Mesenchymal stem cell (in vitro differentiated cells and primary cell): ENCODE data around the gene GCNT2.

ENCODE experiments used
- DNase-seq: peaks from one replicate; pipeline ENCODE4 v3.0.0-alpha.2; 2013
- H2AFZ ChIP-seq: one replicate; pipeline ENCODE4 v1.6.1; 2013; ENCODE audit warnings: low read depth, mild to moderate bottlenecking, control low read depth, inconsistent platforms, low read length, moderate library complexity
- H2AK5ac ChIP-seq: 2 replicates; pipeline ENCODE4 v1.6.1; 2013; ENCODE audit warnings: low read length, moderate library complexity, mild to moderate bottlenecking, inconsistent platforms; ENCODE audit not compliant: severe bottlenecking
- H2BK120ac ChIP-seq: one replicate; pipeline ENCODE4 v1.6.1; 2013; ENCODE audit warnings: low read depth, mild to moderate bottlenecking, inconsistent platforms, low read length, moderate library complexity
- H2BK12ac ChIP-seq, 2 experiments: one replicate each; pipeline ENCODE4 v1.6.1; 2013; ENCODE audit warnings: inconsistent platforms in 2 of 2, low read length in 2 of 2, mild to moderate bottlenecking in 2 of 2, moderate library complexity in 2 of 2, control low read depth in 1 of 2
- H2BK15ac ChIP-seq: one replicate; pipeline ENCODE4 v1.6.1; 2013; ENCODE audit warnings: mild to moderate bottlenecking, low read depth, inconsistent platforms; ENCODE audit not compliant: poor library complexity, severe bottlenecking
- H2BK5ac ChIP-seq: 2 replicates; pipeline ENCODE4 v1.6.1; 2013; ENCODE audit warnings: low read depth, mild to moderate bottlenecking, low read length, control low read depth, inconsistent platforms; ENCODE audit not compliant: poor library complexity, severe bottlenecking
- H3K14ac ChIP-seq, 2 experiments: one replicate each; pipeline ENCODE4 v1.6.1; 2013; ENCODE audit warnings: inconsistent platforms in 2 of 2, low read length in 2 of 2, control low read depth in 1 of 2, mild to moderate bottlenecking in 1 of 2, moderate library complexity in 1 of 2
- H3K18ac ChIP-seq, 2 experiments: one replicate each; pipeline ENCODE4 v1.6.1; 2013; ENCODE audit warnings: inconsistent platforms in 2 of 2, low read length in 2 of 2, control low read depth in 1 of 2, low read depth in 1 of 2, mild to moderate bottlenecking in 1 of 2
- H3K23ac ChIP-seq, 2 experiments: one replicate each; pipeline ENCODE4 v1.6.1; 2013; ENCODE audit warnings: inconsistent platforms in 2 of 2, low read length in 2 of 2, mild to moderate bottlenecking in 2 of 2, moderate library complexity in 2 of 2, control low read depth in 1 of 2
- H3K27ac ChIP-seq: 2 replicates; pipeline ENCODE4 v1.5.1; 2013; ENCODE audit warnings: mild to moderate bottlenecking, moderate library complexity, low read length, control low read depth, inconsistent platforms; ENCODE audit not compliant: poor library complexity, severe bottlenecking
- H3K27me3 ChIP-seq, 2 experiments: 2 replicates each; pipeline versions ENCODE4 v1.6.1 to v1.7.0; 2013; ENCODE audit warnings: low read length in 2 of 2, mild to moderate bottlenecking in 2 of 2, moderate library complexity in 2 of 2, control low read depth in 1 of 2, inconsistent platforms in 1 of 2; ENCODE audit not compliant: control insufficient read depth in 1 of 2, insufficient read depth in 1 of 2
- H3K36me3 ChIP-seq, 2 experiments: 2 replicates each; pipeline versions ENCODE4 v1.6.1 to v1.7.0; 2013; ENCODE audit warnings: low read length in 2 of 2, control low read depth in 1 of 2, inconsistent platforms in 1 of 2, low read depth in 1 of 2, mild to moderate bottlenecking in 1 of 2; ENCODE audit not compliant: insufficient read depth in 2 of 2, control insufficient read depth in 1 of 2
- H3K4ac ChIP-seq, 2 experiments: one replicate each; pipeline ENCODE4 v1.6.1; 2013; ENCODE audit warnings: inconsistent platforms in 2 of 2, low read length in 2 of 2, mild to moderate bottlenecking in 2 of 2, moderate library complexity in 2 of 2, control low read depth in 1 of 2, low read depth in 1 of 2
- H3K4me1 ChIP-seq: 2 replicates; pipeline ENCODE4 v1.6.1; 2013; ENCODE audit warnings: low read depth, low read length, control low read depth; ENCODE audit not compliant: control insufficient read depth, insufficient read depth
- H3K4me2 ChIP-seq: 2 replicates; pipeline ENCODE4 v1.6.1; 2013; ENCODE audit warnings: low read length, mild to moderate bottlenecking, inconsistent platforms; ENCODE audit not compliant: poor library complexity, severe bottlenecking
- H3K4me3 ChIP-seq, 2 experiments: 2 replicates each; pipeline versions ENCODE4 v1.5.1 to v1.7.0; 2013; ENCODE audit warnings: low read length in 2 of 2, mild to moderate bottlenecking in 2 of 2, control low read depth in 1 of 2, low read depth in 1 of 2; ENCODE audit not compliant: insufficient read depth in 1 of 2
- H3K79me1 ChIP-seq: replicated peaks from 2 replicates; pipeline ENCODE4 v1.6.1; 2013; ENCODE audit warnings: mild to moderate bottlenecking, control low read depth, low read length, inconsistent platforms; ENCODE audit not compliant: poor library complexity, severe bottlenecking
- H3K9ac ChIP-seq: 2 replicates; pipeline ENCODE4 v1.7.0; 2013; ENCODE audit warnings: mild to moderate bottlenecking, low read length, moderate library complexity
- H3K9me3 ChIP-seq: 2 replicates; pipeline ENCODE4 v1.7.0; 2013; ENCODE audit warnings: mild to moderate bottlenecking, low read length; ENCODE audit not compliant: control insufficient read depth
- H4K8ac ChIP-seq: one replicate; pipeline ENCODE4 v1.6.1; 2013; ENCODE audit warnings: inconsistent platforms, mild to moderate bottlenecking, low read length, moderate library complexity
- H4K91ac ChIP-seq: one replicate; pipeline ENCODE4 v1.6.1; 2013; ENCODE audit warnings: mild to moderate bottlenecking, low read length, inconsistent platforms
- WGBS: methylation state at CpG from one replicate; pipeline ENCODE4 v1.1.7; 2013; ENCODE audit warnings: mixed read lengths; 5-methylcytosine and 5-hydroxymethylcytosine counted together

Gene GCNT2

DNA sequence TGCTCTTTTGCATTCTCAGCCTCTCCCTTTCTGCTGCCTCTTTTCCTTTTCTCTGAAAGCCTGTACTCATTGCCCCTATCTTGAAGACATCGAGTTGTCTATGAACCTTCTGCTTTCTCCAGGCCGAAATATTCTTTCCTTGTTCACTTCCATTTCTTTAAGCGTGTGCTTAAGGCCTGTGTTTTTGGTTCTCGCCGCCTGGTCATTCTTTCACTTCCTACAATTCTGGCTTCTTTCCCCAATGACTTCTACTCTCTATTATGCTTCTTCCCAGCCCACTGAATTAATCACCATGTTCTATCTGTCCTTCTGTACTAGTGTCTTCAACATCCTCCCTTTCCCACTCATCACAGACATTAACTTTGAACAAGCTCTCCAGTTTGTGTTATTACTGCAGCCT is 103.7 kb downstream of the GCNT2 start:
- H2AK5ac ChIP-seq, result no peak overlapping the region
- DNase-seq, result no peak
- no peak overlapping the region for H3K4ac ChIP-seq
- no peak overlapping the region for H4K91ac ChIP-seq
- H3K18ac ChIP-seq, result no peak overlapping the region
- H3K36me3 ChIP-seq, result no peaks in the 10 kb centered on the region
- H3K27ac ChIP-seq, result no peak overlapping the region
- H3K9me3 ChIP-seq, result no peaks in the 10 kb centered on the region
- H3K9ac ChIP-seq, result no peak overlapping the region
- WGBS, result 94% methylated on average over 5 of the region's 5 CpGs
- H3K4me3 ChIP-seq, result no peak overlapping the region
- H4K8ac ChIP-seq, result no peak overlapping the region
- no peak overlapping the region for H3K14ac ChIP-seq
- no peaks in the 10 kb centered on the region for H3K27me3 ChIP-seq
- H2BK12ac ChIP-seq, result no peak overlapping the region
- no peak overlapping the region for H2BK120ac ChIP-seq
- no peaks in the 10 kb centered on the region for H3K4me1 ChIP-seq
- H3K4me2 ChIP-seq, result no peak overlapping the region
- no peaks in the 10 kb centered on the region for H3K79me1 ChIP-seq
- no peak overlapping the region for H3K23ac ChIP-seq
- H2BK5ac ChIP-seq, result no peak overlapping the region
- no peak overlapping the region for H2BK15ac ChIP-seq
- no peak overlapping the region for H2AFZ ChIP-seq

GRCh38 chr6:10626154-10626741 is 105.1 kb downstream of the GCNT2 start:
- Histone ChIP-seq H3K18ac (no peak overlapping the region), H3K4ac (no peak overlapping the region), H3K4me2 (no peak overlapping the region), H3K27ac (no peak overlapping the region), H3K27me3 (no peaks in the 10 kb centered on the region), H2BK15ac (no peak overlapping the region), H4K8ac (no peak overlapping the region), H3K23ac (no peak overlapping the region), H3K4me3 (no peak overlapping the region), H3K9me3 (no peaks in the 10 kb centered on the region), H2BK12ac (no peak overlapping the region), H3K4me1 (no peaks in the 10 kb centered on the region), H2BK5ac (no peak overlapping the region), H3K36me3 (no peaks in the 10 kb centered on the region), H2AK5ac (no peak overlapping the region), H3K14ac (no peak overlapping the region), H4K91ac (no peak overlapping the region), H2BK120ac (no peak overlapping the region), H2AFZ (no peak overlapping the region), H3K79me1 (no peaks in the 10 kb centered on the region), H3K9ac (no peak overlapping the region)
- DNase-seq, result no peak
- 79% methylated on average over 6 of the region's 9 CpGs for WGBS

GRCh38 chr6:10627800-10628199 is 106.6 kb downstream of the GCNT2 start:
- Histone ChIP-seq H3K4me3 (no peak overlapping the region), H2AK5ac (no peak overlapping the region)

DNA sequence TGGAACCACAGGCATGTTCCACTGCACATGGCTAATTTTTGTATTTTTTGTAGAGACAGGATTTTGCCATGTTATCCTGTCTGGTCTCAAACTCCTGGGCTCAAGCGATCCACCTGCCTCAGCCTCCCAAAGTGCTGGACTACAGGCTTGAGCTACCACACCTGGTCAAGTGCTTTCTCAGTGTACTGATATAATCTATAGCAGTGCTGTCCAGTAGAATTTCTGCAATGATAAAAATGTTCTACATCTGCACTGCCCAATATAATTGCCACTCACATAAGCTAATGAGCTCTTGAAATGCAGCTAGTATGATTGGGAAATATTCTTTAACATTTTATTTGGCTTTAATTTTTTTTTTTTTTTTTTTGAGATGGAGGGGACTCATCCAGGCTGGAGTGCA is 109.0 kb downstream of the GCNT2 start:
- no peak overlapping the region for H2BK5ac ChIP-seq
- no peaks in the 10 kb centered on the region for H3K9me3 ChIP-seq
- no peak overlapping the region for H3K4ac ChIP-seq
- H2AFZ ChIP-seq, result no peak overlapping the region
- 100% methylated on average over 1 of the region's 1 CpG for WGBS
- no peaks in the 10 kb centered on the region for H3K79me1 ChIP-seq
- no peaks in the 10 kb centered on the region for H3K36me3 ChIP-seq
- no peak overlapping the region for H3K18ac ChIP-seq
- DNase-seq, result no peak
- no peak overlapping the region for H2BK12ac ChIP-seq
- no peak overlapping the region for H4K91ac ChIP-seq
- no peak overlapping the region for H2BK15ac ChIP-seq
- H3K4me3 ChIP-seq, result no peak overlapping the region
- H3K4me2 ChIP-seq, result no peak overlapping the region
- H4K8ac ChIP-seq, result no peak overlapping the region
- H2BK120ac ChIP-seq, result no peak overlapping the region
- no peaks in the 10 kb centered on the region for H3K27me3 ChIP-seq
- H3K9ac ChIP-seq, result no peak overlapping the region
- no peak overlapping the region for H3K23ac ChIP-seq
- no peak overlapping the region for H3K27ac ChIP-seq
- H3K4me1 ChIP-seq, result no peaks in the 10 kb centered on the region
- H3K14ac ChIP-seq, result no peak overlapping the region
- H2AK5ac ChIP-seq, result no peak overlapping the region

More at GRCh38 chr6:10627800-10628199, 106.6 kb downstream of the GCNT2 start:
- H3K4ac ChIP-seq, result no peak overlapping the region
- no peak overlapping the region for H4K8ac ChIP-seq
- H2BK12ac ChIP-seq, result no peak overlapping the region
- no peak overlapping the region for H3K27ac ChIP-seq
- no peaks in the 10 kb centered on the region for H3K79me1 ChIP-seq
- H3K23ac ChIP-seq, result no peak overlapping the region
- no peak overlapping the region for H3K18ac ChIP-seq
- no peaks in the 10 kb centered on the region for H3K27me3 ChIP-seq
- H4K91ac ChIP-seq, result no peak overlapping the region
- 100% methylated on average over 1 of the region's 1 CpG for WGBS
- H2BK15ac ChIP-seq, result no peak overlapping the region
- DNase-seq, result no peak
- no peak overlapping the region for H2BK120ac ChIP-seq
- H2BK5ac ChIP-seq, result no peak overlapping the region
- no peaks in the 10 kb centered on the region for H3K9me3 ChIP-seq
- no peaks in the 10 kb centered on the region for H3K4me1 ChIP-seq
- no peak overlapping the region for H2AFZ ChIP-seq
- H3K4me2 ChIP-seq, result no peak overlapping the region
- H3K9ac ChIP-seq, result no peak overlapping the region
- no peak overlapping the region for H3K14ac ChIP-seq
- H3K36me3 ChIP-seq, result no peaks in the 10 kb centered on the region
